Activated CD4-positive, alpha-beta T cell treated with anti-CD3 and anti-CD28 coated beads, Interleukin-2, amount 10 ng/mL, durations not matched to agents 24 days and 14 days (primary cell): ENCODE measurements around the gene PNPLA6. TPM values are rescaled to one million over a fixed set of nuclear protein-coding genes. Genes with fewer than 3 reads are reported as not detected.
A peak's percentile ranks its signal among the peaks of the same experiment; 100 is the strongest.

Experiments
- DNase-seq: peaks from one replicate; pipeline ENCODE4 v3.0.0; 2022
- H3K27ac Mint-ChIP-seq: one replicate; pipeline ENCODE4 v1.8.0; 2022; ENCODE audit warnings: mild to moderate bottlenecking, mixed read lengths
- H3K27me3 Mint-ChIP-seq: one replicate; pipeline ENCODE4 v1.8.0; 2022; ENCODE audit warnings: mixed read lengths
- H3K36me3 Mint-ChIP-seq: one replicate; pipeline ENCODE4 v1.8.0; 2022; ENCODE audit warnings: low read depth, mild to moderate bottlenecking, mixed read lengths
- H3K4me1 Mint-ChIP-seq: one replicate; pipeline ENCODE4 v1.8.0; 2021; ENCODE audit warnings: mixed read lengths
- H3K4me3 Mint-ChIP-seq: one replicate; pipeline ENCODE4 v1.8.0; 2022; ENCODE audit warnings: mild to moderate bottlenecking, moderate library complexity, mixed read lengths
- H3K9me3 Mint-ChIP-seq: one replicate; pipeline ENCODE4 v1.8.0; 2021; ENCODE audit warnings: mixed read lengths
- intact Hi-C: fragments of 100-400 bp; cut with micrococcal nuclease; formaldehyde crosslinking; loops from one replicate; pipeline ENCODE4 v1.15.1; 2023
- total RNA-seq: library from RNA; stranded (reverse); gene quantifications from 2 replicates; pipeline ENCODE4 v1.2.3, GENCODE V29; 2022

PNPLA6 gene
- total RNA-seq, 1 donor from 2014 or later = 125 TPM

GRCh38 chr19:7596211-7596937 is 60.9 kb downstream of the PNPLA6 start:
- H3K9me3 Mint-ChIP-seq = peaks cover 5% of the 10 kb centered on the region
- peaks cover 6% of the 10 kb centered on the region for H3K4me1 Mint-ChIP-seq
- peaks cover 40% of the 10 kb centered on the region for H3K27me3 Mint-ChIP-seq
- H3K27ac Mint-ChIP-seq = no peak overlapping the region
- peak overlapping the region; percentile 62 for H3K4me3 Mint-ChIP-seq
- no peak for DNase-seq
- H3K36me3 Mint-ChIP-seq = peaks cover 2% of the 10 kb centered on the region
- intact Hi-C loops = no loop called here

GRCh38 chr19:7597689-7598088 is 62.2 kb downstream of the PNPLA6 start:
- intact Hi-C loops = no loop called here
- Mint-ChIP-seq H3K4me1 (peaks cover 6% of the 10 kb centered on the region), H3K27me3 (peaks cover 43% of the 10 kb centered on the region), H3K27ac (no peak overlapping the region), H3K9me3 (peaks cover 5% of the 10 kb centered on the region), H3K36me3 (peaks cover 2% of the 10 kb centered on the region), H3K4me3 (no peak overlapping the region)
- DNase-seq = no peak

- DNase-seq = no peak
- Mint-ChIP-seq H3K27ac (no peak overlapping the region), H3K9me3 (peaks cover 5% of the 10 kb centered on the region), H3K27me3 (peaks cover 43% of the 10 kb centered on the region), H3K4me1 (peaks cover 6% of the 10 kb centered on the region), H3K36me3 (peaks cover 2% of the 10 kb centered on the region), H3K4me3 (no peak overlapping the region)
- intact Hi-C loops = no loop called here
Observed at GRCh38 chr19:7598180-7598579, 62.7 kb downstream of the PNPLA6 start.

GRCh38 chr19:7600721-7601120 is 65.2 kb downstream of the PNPLA6 start:
- no peak for DNase-seq
- peaks cover 23% of the 10 kb centered on the region for H3K27me3 Mint-ChIP-seq
- peaks cover 3% of the 10 kb centered on the region for H3K4me1 Mint-ChIP-seq
- H3K4me3 Mint-ChIP-seq = no peak overlapping the region
- intact Hi-C loops = no loop called here
- H3K36me3 Mint-ChIP-seq = peaks cover 2% of the 10 kb centered on the region
- peaks cover 5% of the 10 kb centered on the region for H3K9me3 Mint-ChIP-seq
- peak overlapping the region; percentile 77 for H3K27ac Mint-ChIP-seq

- no peak overlapping the region for H3K27ac Mint-ChIP-seq
- no peak overlapping the region for H3K4me3 Mint-ChIP-seq
- intact Hi-C loops = no loop called here
- H3K9me3 Mint-ChIP-seq = peaks cover 5% of the 10 kb centered on the region
- H3K36me3 Mint-ChIP-seq = peaks cover 2% of the 10 kb centered on the region
- no peak for DNase-seq
- peaks cover 4% of the 10 kb centered on the region for H3K4me1 Mint-ChIP-seq
- peaks cover 15% of the 10 kb centered on the region for H3K27me3 Mint-ChIP-seq
Observed at GRCh38 chr19:7602240-7602934, 66.9 kb downstream of the PNPLA6 start.

- H3K9me3 Mint-ChIP-seq = peaks cover 5% of the 10 kb centered on the region
- intact Hi-C loops = no loop called here
- H3K27me3 Mint-ChIP-seq = peaks cover 9% of the 10 kb centered on the region
- H3K27ac Mint-ChIP-seq = no peak overlapping the region
- H3K4me1 Mint-ChIP-seq = peaks cover 4% of the 10 kb centered on the region
- no peak overlapping the region for H3K4me3 Mint-ChIP-seq
- no peak for DNase-seq
- H3K36me3 Mint-ChIP-seq = peaks cover 2% of the 10 kb centered on the region
Observed at GRCh38 chr19:7602935-7603497, 67.5 kb downstream of the PNPLA6 start.

GRCh38 chr19:7603919-7604318 is 68.4 kb downstream of the PNPLA6 start:
- peaks cover 1% of the 10 kb centered on the region for H3K9me3 Mint-ChIP-seq
- H3K27me3 Mint-ChIP-seq = peaks cover 4% of the 10 kb centered on the region
- H3K36me3 Mint-ChIP-seq = peaks cover 2% of the 10 kb centered on the region
- DNase-seq = no peak
- H3K27ac Mint-ChIP-seq = no peak overlapping the region
- intact Hi-C loops = no loop called here
- H3K4me1 Mint-ChIP-seq = peaks cover 4% of the 10 kb centered on the region
- no peak overlapping the region for H3K4me3 Mint-ChIP-seq

- Mint-ChIP-seq H3K4me1 (peaks cover 4% of the 10 kb centered on the region), H3K36me3 (peaks cover 2% of the 10 kb centered on the region), H3K27me3 (peaks cover 3% of the 10 kb centered on the region), H3K9me3 (no peaks in the 10 kb centered on the region), H3K4me3 (no peak overlapping the region), H3K27ac (no peak overlapping the region)
- intact Hi-C loops = no loop called here
- DNase-seq = peak; percentile 78
Observed at GRCh38 chr19:7605490-7606222, 70.1 kb downstream of the PNPLA6 start.

- H3K27ac Mint-ChIP-seq = no peak overlapping the region
- peaks cover 3% of the 10 kb centered on the region for H3K27me3 Mint-ChIP-seq
- H3K4me3 Mint-ChIP-seq = no peak overlapping the region
- H3K36me3 Mint-ChIP-seq = no peaks in the 10 kb centered on the region
- intact Hi-C loops = no loop called here
- no peak for DNase-seq
- H3K9me3 Mint-ChIP-seq = no peaks in the 10 kb centered on the region
- H3K4me1 Mint-ChIP-seq = peaks cover 2% of the 10 kb centered on the region
Observed at GRCh38 chr19:7606289-7606688, 70.8 kb downstream of the PNPLA6 start.

GRCh38 chr19:7607212-7607873 is 71.8 kb downstream of the PNPLA6 start:
- intact Hi-C loops = no loop called here

GRCh38 chr19:7607874-7608560 is 72.5 kb downstream of the PNPLA6 start:
- H3K27ac Mint-ChIP-seq = no peak overlapping the region
- H3K4me3 Mint-ChIP-seq = no peak overlapping the region
- intact Hi-C loops = no loop called here
- H3K4me1 Mint-ChIP-seq = peaks cover 2% of the 10 kb centered on the region
- H3K9me3 Mint-ChIP-seq = no peaks in the 10 kb centered on the region
- no peaks in the 10 kb centered on the region for H3K36me3 Mint-ChIP-seq
- no peaks in the 10 kb centered on the region for H3K27me3 Mint-ChIP-seq
- DNase-seq = no peak

More at GRCh38 chr19:7607212-7607873, 71.8 kb downstream of the PNPLA6 start:
- H3K36me3 Mint-ChIP-seq = no peaks in the 10 kb centered on the region
- no peak overlapping the region for H3K4me3 Mint-ChIP-seq
- H3K27ac Mint-ChIP-seq = no peak overlapping the region
- peaks cover 2% of the 10 kb centered on the region for H3K4me1 Mint-ChIP-seq
- DNase-seq = no peak
- no peaks in the 10 kb centered on the region for H3K9me3 Mint-ChIP-seq
- peaks cover under 1% of the 10 kb centered on the region for H3K27me3 Mint-ChIP-seq

GRCh38 chr19:7610491-7611240 is 75.1 kb downstream of the PNPLA6 start:
- H3K4me3 Mint-ChIP-seq = no peak overlapping the region
- no peaks in the 10 kb centered on the region for H3K9me3 Mint-ChIP-seq
- no peak overlapping the region for H3K27ac Mint-ChIP-seq
- no peaks in the 10 kb centered on the region for H3K27me3 Mint-ChIP-seq
- DNase-seq = no peak
- no peaks in the 10 kb centered on the region for H3K36me3 Mint-ChIP-seq
- intact Hi-C loops = no loop called here
- peaks cover 2% of the 10 kb centered on the region for H3K4me1 Mint-ChIP-seq
